Liver (tissue), 9 donors: ENCODE results near the gene DBNDD2. TPM values are rescaled to one million over a fixed set of nuclear protein-coding genes. Genes with fewer than 3 reads are reported as not detected.

ENCODE experiments used
- DNase-seq: peaks from one replicate; pipeline ENCODE4 v3.0.0-alpha.2; 2017; ENCODE audit warnings: low spot score
- H3K27ac ChIP-seq, 2 donors: one replicate each; pipeline ENCODE4 v1.7.0; 2013; ENCODE audit warnings: inconsistent platforms in 2 of 2, low read length in 2 of 2, control low read depth in 1 of 2, low read depth in 1 of 2, mild to moderate bottlenecking in 1 of 2
- H3K27me3 ChIP-seq, 4 donors: one replicate each; pipeline versions ENCODE4 v1.6.1 to v1.7.0; 2013; ENCODE audit warnings: low read length in 3 of 4, inconsistent platforms in 1 of 4, mild to moderate bottlenecking in 1 of 4, moderate library complexity in 1 of 4; ENCODE audit not compliant: control insufficient read depth in 4 of 4, insufficient read depth in 4 of 4
- H3K36me3 ChIP-seq, 4 donors: one replicate each; pipeline versions ENCODE4 v1.6.1 to v1.7.0; 2013; ENCODE audit warnings: low read length in 3 of 4, mild to moderate bottlenecking in 3 of 4, low read depth in 1 of 4, moderate library complexity in 1 of 4; ENCODE audit not compliant: control insufficient read depth in 4 of 4, insufficient read depth in 3 of 4
- H3K4me1 ChIP-seq, 4 donors: one replicate each; pipeline versions ENCODE4 v1.6.1 to v1.7.0; 2013; ENCODE audit warnings: low read length in 3 of 4, mild to moderate bottlenecking in 3 of 4, moderate library complexity in 1 of 4; ENCODE audit not compliant: control insufficient read depth in 4 of 4, insufficient read depth in 4 of 4
- H3K4me3 ChIP-seq, 3 donors: one replicate each; pipeline versions ENCODE4 v1.6.1 to v1.7.0; 2013; ENCODE audit warnings: low read length in 3 of 3, control low read depth in 1 of 3, low read depth in 1 of 3, mild to moderate bottlenecking in 1 of 3
- H3K9ac ChIP-seq, 2 donors: one replicate each; pipeline ENCODE4 v1.7.0; 2013; ENCODE audit warnings: low read length in 2 of 2, mild to moderate bottlenecking in 2 of 2, moderate library complexity in 2 of 2, control low read depth in 1 of 2, low read depth in 1 of 2
- H3K9me3 ChIP-seq, 4 donors: one replicate each; pipeline versions ENCODE4 v1.6.1 to v1.7.0; 2013; ENCODE audit warnings: low read length in 3 of 4; ENCODE audit not compliant: control insufficient read depth in 4 of 4
- ATF3 ChIP-seq: IDR thresholded peaks from 2 replicates; pipeline ENCODE4 v1.6.1; 2016; ENCODE audit warnings: antibody characterized with exemption
- CTCF ChIP-seq: fragments of 150-350 bp; IDR thresholded peaks from 2 replicates; pipeline ENCODE4 v1.5.1; 2017; ENCODE audit warnings: improper control_type of control experiment, low read depth, low read length; ENCODE audit not compliant: missing input control
- EGR1 ChIP-seq, 2 donors: IDR thresholded peaks; 2 replicates each; pipeline ENCODE4 v1.6.1; 2016 to 2018; ENCODE audit warnings: antibody characterized with exemption in 2 of 2, low read depth in 2 of 2
- FOXA1 ChIP-seq: IDR thresholded peaks from 2 replicates; pipeline ENCODE4 v1.6.1; 2016; ENCODE audit warnings: antibody characterized with exemption
- FOXA2 ChIP-seq: IDR thresholded peaks from 2 replicates; pipeline ENCODE4 v1.6.1; 2016; ENCODE audit warnings: antibody characterized with exemption
- GABPA ChIP-seq, 2 donors: IDR thresholded peaks in 1 of 2; conservative IDR thresholded peaks in 1 of 2; 2 replicates each; pipeline ENCODE4 v1.6.1; 2016; ENCODE audit warnings: antibody characterized with exemption in 2 of 2, mild to moderate bottlenecking in 1 of 2, moderate library complexity in 1 of 2
- HNF4A ChIP-seq, 2 donors: conservative IDR thresholded peaks; 2 replicates each; pipeline ENCODE4 v1.6.1; 2016; ENCODE audit warnings: antibody characterized with exemption in 2 of 2, mild to moderate bottlenecking in 2 of 2
- HNF4G ChIP-seq: IDR thresholded peaks from 2 replicates; pipeline ENCODE4 v1.6.1; 2016; ENCODE audit warnings: antibody characterized with exemption
- JUND ChIP-seq, 2 donors: IDR thresholded peaks; 2 replicates each; pipeline ENCODE4 v1.6.1; 2016; ENCODE audit warnings: antibody characterized with exemption in 2 of 2
- NR2F2 ChIP-seq: IDR thresholded peaks from 2 replicates; pipeline ENCODE4 v1.6.1; 2016; ENCODE audit warnings: antibody characterized with exemption
- RAD21 ChIP-seq, 2 donors: IDR thresholded peaks; 2 replicates each; pipeline ENCODE4 v1.6.1; 2016; ENCODE audit warnings: antibody characterized with exemption in 2 of 2, mild to moderate bottlenecking in 2 of 2
- REST ChIP-seq: IDR thresholded peaks from 2 replicates; pipeline ENCODE4 v1.6.1; 2016; ENCODE audit warnings: antibody characterized with exemption, mild to moderate bottlenecking
- RXRA ChIP-seq, 2 donors: IDR thresholded peaks; 2 replicates each; pipeline ENCODE4 v1.6.1; 2017 to 2018; ENCODE audit warnings: antibody characterized with exemption in 2 of 2, mild to moderate bottlenecking in 1 of 2
- SP1 ChIP-seq: IDR thresholded peaks from 2 replicates; pipeline ENCODE4 v1.6.1; 2018; ENCODE audit warnings: antibody characterized with exemption, mild to moderate bottlenecking
- TAF1 ChIP-seq: conservative IDR thresholded peaks from 2 replicates; pipeline ENCODE4 v1.6.1; 2016; ENCODE audit warnings: antibody characterized with exemption, mild to moderate bottlenecking
- YY1 ChIP-seq: IDR thresholded peaks from 2 replicates; pipeline ENCODE4 v1.6.1; 2016; ENCODE audit warnings: antibody characterized with exemption, mild to moderate bottlenecking
- ZBTB33 ChIP-seq: IDR thresholded peaks from 2 replicates; pipeline ENCODE4 v1.6.1; 2016; ENCODE audit warnings: antibody characterized with exemption
- WGBS: extraction: QIAGEN DNeasy Blood & Tissue Kit; methylation state at CpG from one replicate; pipeline ENCODE4 v1.1.7; 2013; 5-methylcytosine and 5-hydroxymethylcytosine counted together
- polyA plus RNA-seq, 2 donors: library from polyadenylated mRNA; stranded (reverse) in 1 of 2; unstranded in 1 of 2; fragments of 200-250 nt in 1 of 2; fragments of >200 nt in 1 of 2; fragmentation: Nextera tagmentation in 1 of 2; extraction: Ambion mirVana in 1 of 2; gene quantifications; one replicate each; pipeline versions ENCODE4 v1.2.1 to v1.2.3, GENCODE V29; 2013 to 2015
- total RNA-seq, 2 donors: library from RNA; depleted of rRNA; stranded (reverse); fragments of >200 nt; gene quantifications; one replicate each; pipeline ENCODE4 v1.2.3, GENCODE V29; 2014
- donor health status: healthy.
- donor health status: healthy.
- donor health status: healthy.
- donor health status: healthy.
- donor health status: healthy.

Gene DBNDD2
- total and polyA plus RNA-seq, 4 donors = 2.1 to 4.6 (median 2.7) TPM

GRCh38 chr20:45429618-45430017 is 21.5 kb downstream of the DBNDD2 start:
- WGBS = 88% methylated on average over 2 of the region's 2 CpGs
- no peaks in the 10 kb centered on the region for H3K4me1 ChIP-seq
- no peaks in the 10 kb centered on the region for H3K27me3 ChIP-seq
- no peak overlapping the region for H3K27ac ChIP-seq
- no peak overlapping the region for H3K4me3 ChIP-seq
- H3K9me3 ChIP-seq = no peaks in the 10 kb centered on the region
- no peak for DNase-seq
- H3K9ac ChIP-seq = no peak overlapping the region
- TF ChIP-seq ZBTB33 = no peak
- no peak for TF ChIP-seq REST
- TF ChIP-seq FOXA1 = no peak
- TF ChIP-seq EGR1 (IDR thresholded peaks at IDR 0.05; ENCODE audit: low read depth in 2 of 2) = no peak
- no peak for TF ChIP-seq JUND (IDR thresholded peaks at IDR 0.05)
- no peak for TF ChIP-seq ATF3
- TF ChIP-seq NR2F2 = no peak
- TF ChIP-seq SP1 = no peak
- no peak for TF ChIP-seq RXRA (IDR thresholded peaks at IDR 0.05)
- no peak for TF ChIP-seq YY1
- H3K36me3 ChIP-seq = peaks cover 6 to 22% (median 10%) of the 10 kb centered on the region in 4 donors

- Histone ChIP-seq H3K9ac (no peak overlapping the region), H3K27ac (no peak overlapping the region), H3K36me3 (peaks cover 0 to 8% (median under 1%) of the 10 kb centered on the region in 4 donors), H3K4me3 (no peak overlapping the region), H3K27me3 (no peaks in the 10 kb centered on the region), H3K4me1 (peaks cover 0 to 9% (median 4%) of the 10 kb centered on the region in 4 donors), H3K9me3 (no peaks in the 10 kb centered on the region)
- DNase-seq = no peak
- 77% methylated on average over 5 of the region's 5 CpGs for WGBS
- TF ChIP-seq HNF4G = no peak
- TF ChIP-seq FOXA2 = no peak
- TF ChIP-seq GABPA (IDR thresholded peaks at IDR 0.05 in 1 of 2, conservative IDR thresholded peaks at IDR 0.05 in 1 of 2) = no peak
- TF ChIP-seq ATF3 = no peak
- TF ChIP-seq TAF1 = no peak
- TF ChIP-seq HNF4A (conservative IDR thresholded peaks at IDR 0.05) = no peak
- TF ChIP-seq RAD21 (IDR thresholded peaks at IDR 0.05) = no peak
- TF ChIP-seq CTCF = no peak
- TF ChIP-seq JUND (IDR thresholded peaks at IDR 0.05) = no peak
- no peak for TF ChIP-seq ZBTB33
- no peak for TF ChIP-seq FOXA1
- TF ChIP-seq EGR1 (IDR thresholded peaks at IDR 0.05; ENCODE audit: low read depth in 2 of 2) = no peak
- TF ChIP-seq NR2F2 = no peak
These were observed 24.2 kb downstream of the DBNDD2 start for GRCh38 chr20:45432294-45432693.
